HEK293 (cell line): ENCODE results near the gene TPP2.

Experiments used
- CTCF ChIA-PET: fragments of 350-600 bp; formaldehyde crosslinking; extraction: SDS; loops from one replicate; lab custom pipeline; 2021; ENCODE audit warnings: antibody characterized with exemption; lab: Yijun Ruan, JAX
- POLR2A ChIA-PET: fragments of 300-600 bp; formaldehyde crosslinking; extraction: SDS; loops from one replicate; lab custom pipeline; 2020; ENCODE audit warnings: antibody characterized with exemption, inconsistent platforms; lab: Yijun Ruan, JAX
- H3K27ac ChIP-seq: fragments of 200-500 bp; sonication (Bioruptor generic); 2 replicates; pipeline ENCODE4 v1.5.1; 2014; ENCODE audit warnings: low read depth, low read length, control low read depth, inconsistent platforms; ENCODE audit errors: extremely low read depth
- H3K36me3 ChIP-seq, 2 experiments: fragments of 200-500 bp in 1 of 2; sonication (Bioruptor generic) in 1 of 2; 1 replicate in 1 of 2; 2 replicates in 1 of 2; pipeline ENCODE4 v1.5.1; 2014 to 2017; ENCODE audit warnings: inconsistent platforms in 2 of 2, low read length in 2 of 2; ENCODE audit not compliant: control insufficient read depth in 2 of 2, insufficient read depth in 1 of 2
- H3K4me1 ChIP-seq: fragments of 200-500 bp; sonication (Bioruptor generic); 2 replicates; pipeline ENCODE4 v1.5.1; 2014; ENCODE audit warnings: mild to moderate bottlenecking, low read length, inconsistent platforms; ENCODE audit not compliant: control insufficient read depth, insufficient read depth
- H3K4me3 ChIP-seq: 2 replicates; pipeline ENCODE4 v1.5.1; 2011; ENCODE audit warnings: low read depth, mild to moderate bottlenecking, control low read depth, low read length, moderate library complexity
- H3K9me3 ChIP-seq: fragments of 200-500 bp; sonication (Bioruptor generic); 2 replicates; pipeline ENCODE4 v1.5.1; 2014; ENCODE audit warnings: low read depth, low read length, inconsistent platforms; ENCODE audit not compliant: control insufficient read depth, insufficient read depth
- GLI4 ChIP-seq: fragments of 450-650 bp; formaldehyde crosslinking; IDR thresholded peaks from 2 replicates; pipeline ENCODE4 v1.5.1; 2016; ENCODE audit warnings: missing biosample characterization, missing genetic modification characterization
- INSM2 ChIP-seq: fragments of 450-650 bp; formaldehyde crosslinking; IDR thresholded peaks from 2 replicates; pipeline ENCODE4 v1.5.1; 2016; ENCODE audit warnings: missing biosample characterization, missing genetic modification characterization
- PRDM2 ChIP-seq: fragments of 450-650 bp; formaldehyde crosslinking; IDR thresholded peaks from 2 replicates; pipeline ENCODE4 v1.5.1; 2016; ENCODE audit warnings: missing biosample characterization, missing genetic modification characterization, borderline replicate concordance
- YY2 ChIP-seq: fragments of 450-650 bp; formaldehyde crosslinking; IDR thresholded peaks from 2 replicates; pipeline ENCODE4 v1.5.1; 2016; ENCODE audit warnings: missing biosample characterization, missing genetic modification characterization
- ZBTB17 ChIP-seq: fragments of 450-650 bp; formaldehyde crosslinking; IDR thresholded peaks from 2 replicates; pipeline ENCODE4 v1.5.1; 2016; ENCODE audit warnings: missing biosample characterization, missing genetic modification characterization
- ZFP41 ChIP-seq: fragments of 450-650 bp; formaldehyde crosslinking; IDR thresholded peaks from 2 replicates; pipeline ENCODE4 v1.5.1; 2016; ENCODE audit warnings: missing biosample characterization, missing genetic modification characterization, borderline replicate concordance
- ZNF24 ChIP-seq: fragments of 450-650 bp; formaldehyde crosslinking; IDR thresholded peaks from 2 replicates; pipeline ENCODE4 v1.5.1; 2016; ENCODE audit warnings: missing biosample characterization, missing genetic modification characterization
- ZNF302 ChIP-seq: fragments of 450-650 bp; formaldehyde crosslinking; IDR thresholded peaks from 2 replicates; pipeline ENCODE4 v1.5.1; 2016; ENCODE audit warnings: missing biosample characterization, missing genetic modification characterization, low read depth
- ZNF311 ChIP-seq: fragments of 450-650 bp; formaldehyde crosslinking; IDR thresholded peaks from 2 replicates; pipeline ENCODE4 v1.5.1; 2017; ENCODE audit warnings: missing biosample characterization, missing genetic modification characterization, borderline replicate concordance
- ZNF350 ChIP-seq: fragments of 450-650 bp; formaldehyde crosslinking; IDR thresholded peaks from 2 replicates; pipeline ENCODE4 v1.5.0; 2017; ENCODE audit warnings: missing biosample characterization, mild to moderate bottlenecking, missing genetic modification characterization
- ZNF394 ChIP-seq: fragments of 450-650 bp; formaldehyde crosslinking; IDR thresholded peaks from 2 replicates; pipeline ENCODE4 v1.5.1; 2016; ENCODE audit warnings: missing biosample characterization, missing genetic modification characterization, mild to moderate bottlenecking, moderate library complexity, borderline replicate concordance
- ZNF416 ChIP-seq: fragments of 450-650 bp; formaldehyde crosslinking; IDR thresholded peaks from 2 replicates; pipeline ENCODE4 v1.5.1; 2016; ENCODE audit warnings: missing biosample characterization, missing genetic modification characterization
- ZNF426 ChIP-seq: fragments of 450-650 bp; formaldehyde crosslinking; IDR thresholded peaks from 2 replicates; pipeline ENCODE4 v1.5.1; 2017; ENCODE audit warnings: missing biosample characterization, missing genetic modification characterization, mild to moderate bottlenecking, inconsistent platforms, moderate library complexity
- ZNF514 ChIP-seq: fragments of 450-650 bp; formaldehyde crosslinking; IDR thresholded peaks from 2 replicates; pipeline ENCODE4 v1.5.1; 2016; ENCODE audit warnings: missing biosample characterization, missing genetic modification characterization
- ZNF585B ChIP-seq: fragments of 450-650 bp; formaldehyde crosslinking; IDR thresholded peaks from 2 replicates; pipeline ENCODE4 v1.5.1; 2016; ENCODE audit warnings: missing biosample characterization, missing genetic modification characterization
- ZNF701 ChIP-seq: fragments of 450-650 bp; formaldehyde crosslinking; IDR thresholded peaks from 2 replicates; pipeline ENCODE4 v1.5.1; 2016; ENCODE audit warnings: missing biosample characterization, missing genetic modification characterization
- ZNF777 ChIP-seq: fragments of 450-650 bp; formaldehyde crosslinking; IDR thresholded peaks from 2 replicates; pipeline ENCODE4 v1.5.1; 2017; ENCODE audit warnings: missing biosample characterization, missing genetic modification characterization, borderline replicate concordance
- TF ChIP-seq, protein P1 (sequence below): fragments of 450-650 bp; formaldehyde crosslinking; IDR thresholded peaks from 2 replicates; pipeline ENCODE4 v1.5.1; 2017; ENCODE audit warnings: missing biosample characterization, missing genetic modification characterization
- TF ChIP-seq, protein P2 (sequence below): fragments of 450-650 bp; formaldehyde crosslinking; IDR thresholded peaks from 2 replicates; pipeline ENCODE4 v1.5.1; 2016; ENCODE audit warnings: missing biosample characterization, missing genetic modification characterization
- TF ChIP-seq, protein P3 (sequence below): fragments of 450-650 bp; formaldehyde crosslinking; IDR thresholded peaks from 2 replicates; pipeline ENCODE4 v1.5.1; 2017; ENCODE audit warnings: missing biosample characterization, missing genetic modification characterization

Gene TPP2

DNA sequence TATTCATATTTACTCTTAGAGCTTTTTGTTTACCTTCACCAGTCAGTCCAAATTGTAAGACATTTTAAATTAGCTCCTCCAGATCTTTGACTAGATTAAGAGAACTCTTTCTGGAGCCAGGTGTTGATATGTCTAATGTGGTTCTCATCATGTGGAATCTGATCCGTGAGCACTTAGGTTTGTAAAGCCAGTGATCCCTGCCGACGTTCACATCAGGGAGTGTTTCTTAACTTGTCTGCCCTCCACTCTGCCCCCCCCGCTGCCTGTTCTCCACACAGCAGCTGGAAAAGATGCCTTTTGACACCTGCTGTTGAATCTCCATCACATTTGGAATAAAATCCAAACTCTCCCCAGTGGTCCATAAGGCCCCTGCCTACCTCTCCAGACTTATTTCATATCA is 80.3 kb downstream of the TPP2 start:
- POLR2A ChIA-PET, result no interaction called here
- H3K4me1 ChIP-seq, result no peaks in the 10 kb centered on the region
- TF ChIP-seq ZNF585B, result no peak
- no peak for TF ChIP-seq INSM2 (tag by site-specific recombination)
- TF ChIP-seq ZNF394 (tag by site-specific recombination), result no peak
- no peak for TF ChIP-seq ZNF302 (tag by site-specific recombination)
- TF ChIP-seq, protein P1, sequence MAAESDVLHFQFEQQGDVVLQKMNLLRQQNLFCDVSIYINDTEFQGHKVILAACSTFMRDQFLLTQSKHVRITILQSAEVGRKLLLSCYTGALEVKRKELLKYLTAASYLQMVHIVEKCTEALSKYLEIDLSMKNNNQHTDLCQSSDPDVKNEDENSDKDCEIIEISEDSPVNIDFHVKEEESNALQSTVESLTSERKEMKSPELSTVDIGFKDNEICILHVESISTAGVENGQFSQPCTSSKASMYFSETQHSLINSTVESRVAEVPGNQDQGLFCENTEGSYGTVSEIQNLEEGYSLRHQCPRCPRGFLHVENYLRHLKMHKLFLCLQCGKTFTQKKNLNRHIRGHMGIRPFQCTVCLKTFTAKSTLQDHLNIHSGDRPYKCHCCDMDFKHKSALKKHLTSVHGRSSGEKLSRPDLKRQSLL (tag by site-specific recombination), result no peak
- TF ChIP-seq ZNF24 (tag by site-specific recombination), result no peak
- TF ChIP-seq ZNF350 (tag by site-specific recombination), result no peak
- peaks cover 10 to 56% of the 10 kb centered on the region in 2 experiments for H3K36me3 ChIP-seq
- CTCF ChIA-PET, result interaction anchor here (0.5 kb wide), 1 partner anchor 152 kb away, joined by 3 read pairs; no protein-coding TSS in a partner anchor
- no peak overlapping the region for H3K4me3 ChIP-seq
- no peaks in the 10 kb centered on the region for H3K9me3 ChIP-seq
- H3K27ac ChIP-seq, result no peak overlapping the region

- POLR2A ChIA-PET, result no interaction called here
- CTCF ChIA-PET, result interaction anchor here (0.6 kb wide), 1 partner anchor 14 kb away, joined by 3 read pairs; no protein-coding TSS in a partner anchor
- peaks cover 10 to 45% of the 10 kb centered on the region in 2 experiments for H3K36me3 ChIP-seq
- TF ChIP-seq ZNF24 (tag by site-specific recombination), result no peak
- TF ChIP-seq ZBTB17 (tag by site-specific recombination), result no peak
- TF ChIP-seq, protein P2, sequence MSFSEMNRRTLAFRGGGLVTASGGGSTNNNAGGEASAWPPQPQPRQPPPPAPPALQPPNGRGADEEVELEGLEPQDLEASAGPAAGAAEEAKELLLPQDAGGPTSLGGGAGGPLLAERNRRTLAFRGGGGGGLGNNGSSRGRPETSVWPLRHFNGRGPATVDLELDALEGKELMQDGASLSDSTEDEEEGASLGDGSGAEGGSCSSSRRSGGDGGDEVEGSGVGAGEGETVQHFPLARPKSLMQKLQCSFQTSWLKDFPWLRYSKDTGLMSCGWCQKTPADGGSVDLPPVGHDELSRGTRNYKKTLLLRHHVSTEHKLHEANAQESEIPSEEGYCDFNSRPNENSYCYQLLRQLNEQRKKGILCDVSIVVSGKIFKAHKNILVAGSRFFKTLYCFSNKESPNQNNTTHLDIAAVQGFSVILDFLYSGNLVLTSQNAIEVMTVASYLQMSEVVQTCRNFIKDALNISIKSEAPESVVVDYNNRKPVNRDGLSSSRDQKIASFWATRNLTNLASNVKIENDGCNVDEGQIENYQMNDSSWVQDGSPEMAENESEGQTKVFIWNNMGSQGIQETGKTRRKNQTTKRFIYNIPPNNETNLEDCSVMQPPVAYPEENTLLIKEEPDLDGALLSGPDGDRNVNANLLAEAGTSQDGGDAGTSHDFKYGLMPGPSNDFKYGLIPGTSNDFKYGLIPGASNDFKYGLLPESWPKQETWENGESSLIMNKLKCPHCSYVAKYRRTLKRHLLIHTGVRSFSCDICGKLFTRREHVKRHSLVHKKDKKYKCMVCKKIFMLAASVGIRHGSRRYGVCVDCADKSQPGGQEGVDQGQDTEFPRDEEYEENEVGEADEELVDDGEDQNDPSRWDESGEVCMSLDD, result no peak
- TF ChIP-seq PRDM2, result no peak
- no peak for TF ChIP-seq GLI4 (tag by site-specific recombination)
- TF ChIP-seq ZNF416 (tag by site-specific recombination), result no peak
- TF ChIP-seq ZNF701 (tag by site-specific recombination), result no peak
- TF ChIP-seq ZNF777 (tag by site-specific recombination), result no peak
- no peak for TF ChIP-seq YY2 (tag by site-specific recombination)
- no peak for TF ChIP-seq ZNF514
- TF ChIP-seq ZFP41 (tag by site-specific recombination), result no peak
- TF ChIP-seq ZNF311 (tag by site-specific recombination), result no peak
- no peak for TF ChIP-seq ZNF426
- TF ChIP-seq, protein P3, sequence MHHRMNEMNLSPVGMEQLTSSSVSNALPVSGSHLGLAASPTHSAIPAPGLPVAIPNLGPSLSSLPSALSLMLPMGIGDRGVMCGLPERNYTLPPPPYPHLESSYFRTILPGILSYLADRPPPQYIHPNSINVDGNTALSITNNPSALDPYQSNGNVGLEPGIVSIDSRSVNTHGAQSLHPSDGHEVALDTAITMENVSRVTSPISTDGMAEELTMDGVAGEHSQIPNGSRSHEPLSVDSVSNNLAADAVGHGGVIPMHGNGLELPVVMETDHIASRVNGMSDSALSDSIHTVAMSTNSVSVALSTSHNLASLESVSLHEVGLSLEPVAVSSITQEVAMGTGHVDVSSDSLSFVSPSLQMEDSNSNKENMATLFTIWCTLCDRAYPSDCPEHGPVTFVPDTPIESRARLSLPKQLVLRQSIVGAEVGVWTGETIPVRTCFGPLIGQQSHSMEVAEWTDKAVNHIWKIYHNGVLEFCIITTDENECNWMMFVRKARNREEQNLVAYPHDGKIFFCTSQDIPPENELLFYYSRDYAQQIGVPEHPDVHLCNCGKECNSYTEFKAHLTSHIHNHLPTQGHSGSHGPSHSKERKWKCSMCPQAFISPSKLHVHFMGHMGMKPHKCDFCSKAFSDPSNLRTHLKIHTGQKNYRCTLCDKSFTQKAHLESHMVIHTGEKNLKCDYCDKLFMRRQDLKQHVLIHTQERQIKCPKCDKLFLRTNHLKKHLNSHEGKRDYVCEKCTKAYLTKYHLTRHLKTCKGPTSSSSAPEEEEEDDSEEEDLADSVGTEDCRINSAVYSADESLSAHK (tag by site-specific recombination), result no peak
These were observed 81.7 kb downstream of the TPP2 start for GRCh38 chr13:102678339-102679107.

More at GRCh38 chr13:102678339-102679107, 81.7 kb downstream of the TPP2 start:
- no peak overlapping the region for H3K27ac ChIP-seq
- H3K4me3 ChIP-seq, result no peak overlapping the region
- H3K9me3 ChIP-seq, result no peaks in the 10 kb centered on the region
- no peaks in the 10 kb centered on the region for H3K4me1 ChIP-seq
